ENCODE results near the gene TMEM140.
"Not testable (repeated sequence)": the region's sequence is repeated elsewhere in the genome, so short reads cannot be mapped to it uniquely, and the experiment has no call there.

Gene TMEM140

GRCh38 chr7:135197343-135197742, 49.5 kb downstream of the TMEM140 start:
- no peak for DNase-seq

GRCh38 chr7:135197906-135198655, 50.2 kb downstream of the TMEM140 start:
- no peak for DNase-seq

GRCh38 chr7:135199439-135199838, 51.6 kb downstream of the TMEM140 start:
- DNase-seq, result no peak

- DNase-seq, result no peak
Observed at GRCh38 chr7:135200821-135201331, 53.0 kb downstream of the TMEM140 start.

GRCh38 chr7:135201350-135201749, 53.5 kb downstream of the TMEM140 start:
- no peak for DNase-seq

- no peak for DNase-seq
Observed at GRCh38 chr7:135204341-135204749, 56.5 kb downstream of the TMEM140 start.

GRCh38 chr7:135204876-135205275, 57.0 kb downstream of the TMEM140 start:
- no peak for DNase-seq

GRCh38 chr7:135205850-135206249, 58.0 kb downstream of the TMEM140 start:
- DNase-seq, result no peak

- DNase-seq, result no peak
Observed at GRCh38 chr7:135206941-135207391, 59.1 kb downstream of the TMEM140 start.

- no peak for DNase-seq
Observed at GRCh38 chr7:135207406-135208101, 59.7 kb downstream of the TMEM140 start.

- no peak for DNase-seq
Observed at GRCh38 chr7:135208102-135208793, 60.4 kb downstream of the TMEM140 start.

GRCh38 chr7:135209225-135209834, 61.5 kb downstream of the TMEM140 start:
- DNase-seq, result no peak

GRCh38 chr7:135210888-135211178, 63.0 kb downstream of the TMEM140 start:
- DNase-seq, result no peak

GRCh38 chr7:135211179-135211945, 63.5 kb downstream of the TMEM140 start, which contains the start of gene WDR91:
Gene WDR91, minus strand, starts transcription at chr7:135211526. Its CDS starts 24 bp downstream, at chr7:135211502.
- DNase-seq, result peak; percentile 98

GRCh38 chr7:135211946-135212685, 64.2 kb downstream of the TMEM140 start:
- DNase-seq, result not testable (repeated sequence)

- no peak for DNase-seq
Observed at GRCh38 chr7:135213831-135214230, 66.0 kb downstream of the TMEM140 start.

GRCh38 chr7:135215180-135215579, 67.3 kb downstream of the TMEM140 start:
- no peak for DNase-seq

- DNase-seq, result no peak
Observed at GRCh38 chr7:135215698-135216097, 67.8 kb downstream of the TMEM140 start.

Data from left hindlimb (tissue), 1 donor.